Measurements from ENCODE around the gene CLBA1. TPM values are rescaled to one million over a fixed set of nuclear protein-coding genes. Genes with fewer than 3 reads are reported as not detected.
A peak's percentile ranks its signal among the peaks of the same experiment; 100 is the strongest.

Gene CLBA1
- polyA plus RNA-seq, 2 of the 4 experiments (the other 2 are of a cell fraction), result 11.5 to 12.0 TPM

- peak overlapping the region in 1 of 2 experiments; percentile 98; a peak in 3 of 6 replicates for H3K27ac ChIP-seq
- 80% methylated on average over 4 of the region's 4 CpGs for WGBS (ENCODE audit: missing lambda C conversion rate)
- ATAC-seq (no peak), FAIRE-seq (no peak), DNase-seq (ENCODE audit: low read depth in 1 of 2, low spot score in 1 of 2) (no peak)
- ChIA-PET CTCF (interaction anchor here (0.7 to 28.5 kb wide), 10 partner anchors 10 to 462 kb away, joined by 3 to 509 read pairs (median 4); partner anchors contain the start of gene CLBA1), POLR2A (no interaction called here)
- peaks cover 70% of the 10 kb centered on the region for H3K4me1 ChIP-seq
- no peak overlapping the region for H3K4me3 ChIP-seq
- TF ChIP-seq BHLHE40 (IDR thresholded peaks at IDR 0.05; ENCODE audit: low read depth, low read length) (no peak), FOXS1 (CRISPR knock-in tag; IDR thresholded peaks at IDR 0.05) (no peak), CHD4 (IDR thresholded peaks at IDR 0.05; ENCODE audit: borderline replicate concordance) (no peak), KDM5A (IDR thresholded peaks at IDR 0.05) (no peak), CHD2 (IDR thresholded peaks at IDR 0.05; ENCODE audit: low read length, partially characterized antibody) (no peak), CBX2 (IDR thresholded peaks at IDR 0.05; ENCODE audit: borderline replicate concordance, low read depth) (no peak), HES2 (IDR thresholded peaks at IDR 0.05) (no peak), GATA3 (IDR thresholded peaks at IDR 0.05; ENCODE audit: borderline replicate concordance) (no peak), ZNF302 (CRISPR knock-in tag; IDR thresholded peaks at IDR 0.05) (no peak), E2F6 (IDR thresholded peaks at IDR 0.05; ENCODE audit: borderline replicate concordance, low read depth) (no peak), NPAS2 (CRISPR knock-in tag; IDR thresholded peaks at IDR 0.05; ENCODE audit: borderline replicate concordance) (no peak), MAX (IDR thresholded peaks at IDR 0.05) (no peak), KDM1A (IDR thresholded peaks at IDR 0.05; ENCODE audit: low read depth) (no peak), ZFP36 (IDR thresholded peaks at IDR 0.05; ENCODE audit: borderline replicate concordance, partially characterized antibody) (no peak), HMGXB4 (CRISPR knock-in tag; IDR thresholded peaks at IDR 0.05; ENCODE audit: borderline replicate concordance) (no peak), CEBPB (IDR thresholded peaks at IDR 0.05) (no peak), CTCF (IDR thresholded peaks at IDR 0.05) (no peak), POLR2A (IDR thresholded peaks at IDR 0.05; ENCODE audit: low read length) (no peak), ZC3H11A (IDR thresholded peaks at IDR 0.05) (no peak), TP53 (CRISPR knock-in tag; IDR thresholded peaks at IDR 0.05) (no peak)
- peak overlapping the region; percentile 75 for H3K4me2 ChIP-seq
- no peaks in the 10 kb centered on the region for H3K9me3 ChIP-seq
Observed at GRCh38 chr14:105018414-105018813, 32.8 kb downstream of the CLBA1 start.

- FAIRE-seq, result no peak
Observed at GRCh38 chr14:105019861-105020814, 34.5 kb downstream of the CLBA1 start.

More at GRCh38 chr14:105019861-105020814, 34.5 kb downstream of the CLBA1 start:
- Histone ChIP-seq H3K4me2 (peak overlapping the region; percentile 75), H3K9me3 (no peaks in the 10 kb centered on the region), H3K27ac (peak overlapping the region; percentile 97 to 98), H3K4me1 (peaks cover 72% of the 10 kb centered on the region), H3K4me3 (peak overlapping the region; percentile 97)
- ChIA-PET CTCF (interaction anchor here (1.2 to 28.5 kb wide), 7 partner anchors 8 to 45 kb away, joined by 3 to 509 read pairs (median 8); partner anchors contain the start of gene AHNAK2), POLR2A (interaction anchor here (0.6 to 7.0 kb wide), 8 partner anchors 26 to 267 kb away, joined by 3 to 76 read pairs (median 3); partner anchors contain the start of genes CLBA1 and SIVA1)
- peak in 1 of 2 experiments; percentile 53 for DNase-seq (ENCODE audit: low read depth in 1 of 2, low spot score in 1 of 2)
- peak; percentile 8 to 40; a peak in 4 of 6 replicates for ATAC-seq
- TF ChIP-seq HMGXB4 (CRISPR knock-in tag; IDR thresholded peaks at IDR 0.05; ENCODE audit: borderline replicate concordance) (no peak), TFCP2L1 (CRISPR knock-in tag; IDR thresholded peaks at IDR 0.05) (peak; percentile 21; the same call in 1 of the 2 replicates), MAX (IDR thresholded peaks at IDR 0.05) (0 out of 2 replicates have a peak, but pooled peaks have one; percentile 21), POLR2A (IDR thresholded peaks at IDR 0.05; ENCODE audit: low read length) (no peak)
- WGBS (ENCODE audit: missing lambda C conversion rate), result 2% methylated on average over 41 of the region's 75 CpGs
